ENCODE measurements around the gene HOXA4. TPM values are rescaled to one million over a fixed set of nuclear protein-coding genes. Genes with fewer than 3 reads are reported as not detected.

Gene HOXA4
- total and polyA plus RNA-seq, 7 donors = 1.8 to 4.8 (median 2.9) TPM; not detected in 1

- no peaks in the 10 kb centered on the region for H3K27me3 ChIP-seq
- no peaks in the 10 kb centered on the region for H3K9me3 ChIP-seq
- 21 to 35% methylated on average over 35 of the region's 35 CpGs for WGBS, 2 donors
- peak; percentile 74 for DNase-seq
- H3K4me1 ChIP-seq = peaks cover 0 to 52% (median 17%) of the 10 kb centered on the region in 4 donors
- H3K27ac ChIP-seq = peak overlapping the region; percentile 93 to 99 (median 94)
- TF ChIP-seq EP300 (IDR thresholded peaks at IDR 0.05) (no peak), POLR2A (IDR thresholded peaks at IDR 0.05) (peak in 1 of 2 donors; percentile 8), POLR2AphosphoS5 (IDR thresholded peaks at IDR 0.05) (peak in 1 of 4 donors; percentile 30)
- peak overlapping the region; percentile 34 to 53 (median 44) for H3K4me3 ChIP-seq
- intact Hi-C loops (cut with DNase I) = loop anchor here (5.0 kb wide), 1 partner anchor 64 kb away; the partner anchor contains the start of gene HOXA9
- H3K36me3 ChIP-seq = no peaks in the 10 kb centered on the region
Observed at GRCh38 chr7:27103489-27104226, 26.9 kb downstream of the HOXA4 start.

DNA sequence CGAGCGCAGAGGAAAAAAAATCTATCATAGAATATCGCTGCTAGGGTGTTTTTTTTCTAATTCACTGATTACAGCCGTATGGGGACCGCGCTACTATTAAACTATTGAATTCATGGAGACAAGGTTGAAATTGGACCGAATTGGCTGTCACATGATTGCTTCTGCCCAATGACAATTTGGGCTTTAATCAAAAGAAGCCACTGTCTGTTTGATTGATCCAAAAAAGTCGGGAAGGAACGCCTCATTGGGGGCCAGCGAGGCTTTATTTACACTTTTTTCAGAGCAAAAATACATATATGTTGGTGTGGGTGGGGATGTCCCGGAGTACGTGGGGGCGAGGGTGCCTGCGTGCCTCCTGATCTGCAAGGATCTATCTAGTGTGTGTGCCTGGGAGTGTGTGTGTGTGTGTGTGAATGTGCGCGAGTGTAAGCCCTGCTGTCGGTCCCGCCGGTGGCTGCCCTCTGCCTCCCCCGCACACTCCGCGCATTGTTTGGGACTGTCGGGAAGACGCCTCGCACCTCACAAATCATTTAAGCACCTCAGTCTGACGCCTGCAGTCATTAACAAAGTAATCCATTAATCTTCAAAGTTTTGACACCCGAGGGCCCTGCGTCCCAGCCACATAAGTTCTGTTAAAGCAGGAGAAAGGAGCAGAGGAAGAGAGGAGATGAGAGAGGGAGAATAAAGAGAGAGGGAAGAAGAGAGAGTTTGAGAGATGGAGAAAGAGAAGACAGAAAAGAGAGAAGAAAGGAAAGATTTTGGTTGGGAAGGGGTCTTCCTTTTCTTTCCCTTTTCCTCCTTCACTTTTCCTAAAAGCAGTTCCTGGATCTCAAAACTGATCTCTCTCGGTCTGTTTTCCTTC is 27.7 kb downstream of the HOXA4 start, which contains the start of gene HOXA2:
Gene HOXA2 (minus strand): TSS at position 103 of the 862 bp plus-strand sequence. CDS start 183 bp downstream, outside the sequence.
- intact Hi-C loops (cut with DNase I) = loop anchor here (5.0 kb wide), 1 partner anchor 64 kb away; the partner anchor contains the start of gene HOXA9
- 13 to 15% methylated on average over 29 of the region's 29 CpGs for WGBS, 2 donors
- Histone ChIP-seq H3K4me1 (peaks cover 0 to 57% (median 22%) of the 10 kb centered on the region in 4 donors), H3K9me3 (no peaks in the 10 kb centered on the region), H3K36me3 (no peaks in the 10 kb centered on the region), H3K27ac (peak within 1 kb of the TSS; percentile 93 to 99 (median 94)), H3K4me3 (peak within 1 kb of the TSS; percentile 34 to 53 (median 44)), H3K27me3 (no peaks in the 10 kb centered on the region)
- DNase-seq = peak; percentile 78
- TF ChIP-seq POLR2A (IDR thresholded peaks at IDR 0.05) = peak in 1 of 2 donors; percentile 15
- TF ChIP-seq, protein P1, sequence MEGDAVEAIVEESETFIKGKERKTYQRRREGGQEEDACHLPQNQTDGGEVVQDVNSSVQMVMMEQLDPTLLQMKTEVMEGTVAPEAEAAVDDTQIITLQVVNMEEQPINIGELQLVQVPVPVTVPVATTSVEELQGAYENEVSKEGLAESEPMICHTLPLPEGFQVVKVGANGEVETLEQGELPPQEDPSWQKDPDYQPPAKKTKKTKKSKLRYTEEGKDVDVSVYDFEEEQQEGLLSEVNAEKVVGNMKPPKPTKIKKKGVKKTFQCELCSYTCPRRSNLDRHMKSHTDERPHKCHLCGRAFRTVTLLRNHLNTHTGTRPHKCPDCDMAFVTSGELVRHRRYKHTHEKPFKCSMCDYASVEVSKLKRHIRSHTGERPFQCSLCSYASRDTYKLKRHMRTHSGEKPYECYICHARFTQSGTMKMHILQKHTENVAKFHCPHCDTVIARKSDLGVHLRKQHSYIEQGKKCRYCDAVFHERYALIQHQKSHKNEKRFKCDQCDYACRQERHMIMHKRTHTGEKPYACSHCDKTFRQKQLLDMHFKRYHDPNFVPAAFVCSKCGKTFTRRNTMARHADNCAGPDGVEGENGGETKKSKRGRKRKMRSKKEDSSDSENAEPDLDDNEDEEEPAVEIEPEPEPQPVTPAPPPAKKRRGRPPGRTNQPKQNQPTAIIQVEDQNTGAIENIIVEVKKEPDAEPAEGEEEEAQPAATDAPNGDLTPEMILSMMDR (IDR thresholded peaks at IDR 0.05) = no peak
- TF ChIP-seq POLR2AphosphoS5 (IDR thresholded peaks at IDR 0.05) = peak; percentile 31 to 71 (median 58)
- no peak for TF ChIP-seq EP300 (IDR thresholded peaks at IDR 0.05)

- peak overlapping the region; percentile 93 to 99 (median 94) for H3K27ac ChIP-seq
- peaks cover 0 to 64% (median 29%) of the 10 kb centered on the region in 4 donors for H3K4me1 ChIP-seq
- DNase-seq = peak; percentile 74
- H3K27me3 ChIP-seq = no peaks in the 10 kb centered on the region
- peak overlapping the region; percentile 34 to 53 (median 44) for H3K4me3 ChIP-seq
- no peaks in the 10 kb centered on the region for H3K9me3 ChIP-seq
- 12 to 14% methylated on average over 39 of the region's 39 CpGs for WGBS, 2 donors
- intact Hi-C loops (cut with DNase I) = loop anchor here (5.0 kb wide), 1 partner anchor 65 kb away; the partner anchor contains the start of gene HOXA9
- TF ChIP-seq POLR2A (IDR thresholded peaks at IDR 0.05) = no peak
- TF ChIP-seq POLR2AphosphoS5 (IDR thresholded peaks at IDR 0.05) = peak in 1 of 4 donors; percentile 1
- TF ChIP-seq EP300 (IDR thresholded peaks at IDR 0.05) = no peak
- TF ChIP-seq, protein P1 (IDR thresholded peaks at IDR 0.05) = no peak
- no peaks in the 10 kb centered on the region for H3K36me3 ChIP-seq
Observed at GRCh38 chr7:27101957-27102580, 28.5 kb downstream of the HOXA4 start.

GRCh38 chr7:27101171-27101956 is 29.2 kb downstream of the HOXA4 start:
- peak overlapping the region; percentile 34 to 53 (median 44) for H3K4me3 ChIP-seq
- H3K9me3 ChIP-seq = no peaks in the 10 kb centered on the region
- peaks cover 0 to 63% (median 32%) of the 10 kb centered on the region in 4 donors for H3K4me1 ChIP-seq
- no peaks in the 10 kb centered on the region for H3K36me3 ChIP-seq
- peak overlapping the region; percentile 93 to 99 (median 94) for H3K27ac ChIP-seq
- intact Hi-C loops (cut with DNase I) = loop anchor here (5.0 kb wide), 1 partner anchor 66 kb away; the partner anchor contains the start of gene HOXA9
- TF ChIP-seq EP300 (IDR thresholded peaks at IDR 0.05) (no peak), POLR2AphosphoS5 (IDR thresholded peaks at IDR 0.05) (peak; percentile 1 to 40 (median 35))
- WGBS, 2 donors = 22 to 55% methylated on average over 25 of the region's 25 CpGs
- DNase-seq = peak; percentile 78
- H3K27me3 ChIP-seq = no peaks in the 10 kb centered on the region
